HL-60 (cell line): ENCODE measurements around the gene SUGP2.
"Not testable (repeated sequence)": the region's sequence is repeated elsewhere in the genome, so short reads cannot be mapped to it uniquely, and the experiment has no call there.

Experiments
- DNase-seq, 2 experiments: peaks; one replicate each; pipeline ENCODE4 v3.0.0-alpha.2; 2010 to 2020; ENCODE audit warnings: low read depth in 1 of 2, low spot score in 1 of 2
- H3K27ac ChIP-seq: fragments of 250-450 bp; sonication (Bioruptor Pico); replicated peaks from 2 replicates; pipeline ENCODE4 v1.5.1; 2020; ENCODE audit warnings: mild to moderate bottlenecking, moderate library complexity
- H3K27me3 ChIP-seq: fragments of 250-450 bp; sonication (Bioruptor Pico); 2 replicates; pipeline ENCODE4 v1.5.1; 2021; ENCODE audit warnings: mild to moderate bottlenecking, moderate library complexity; ENCODE audit not compliant: insufficient read depth, poor library complexity, severe bottlenecking
- H3K4me3 ChIP-seq: replicated peaks from 2 replicates; pipeline ENCODE4 v1.5.1; 2011; ENCODE audit warnings: mild to moderate bottlenecking, control low read depth, low read length; ENCODE audit not compliant: insufficient read depth
- CTCF ChIP-seq: IDR thresholded peaks from one replicate; pipeline ENCODE4 v1.5.1; 2011; ENCODE audit warnings: low read length, control low read depth, inconsistent platforms; ENCODE audit not compliant: insufficient read depth
- GABPA ChIP-seq: IDR thresholded peaks from 2 replicates; pipeline ENCODE4 v1.6.1; 2012; ENCODE audit warnings: low read depth
- POLR2AphosphoS5 ChIP-seq: IDR thresholded peaks from 2 replicates; pipeline ENCODE4 v1.6.1; 2012; ENCODE audit warnings: low read depth
- REST ChIP-seq: IDR thresholded peaks from 2 replicates; pipeline ENCODE4 v1.6.1; 2012; ENCODE audit warnings: low read depth; ENCODE audit not compliant: insufficient replicate concordance
- SPI1 ChIP-seq: IDR thresholded peaks from 2 replicates; pipeline ENCODE4 v1.6.1; 2012; ENCODE audit warnings: low read depth, mild to moderate bottlenecking, borderline replicate concordance

SUGP2 gene

GRCh38 chr19:18954094-18954493, 79.2 kb downstream of the SUGP2 start:
- Histone ChIP-seq H3K4me3 (no peak overlapping the region), H3K27ac (no peak overlapping the region), H3K27me3 (no peaks in the 10 kb centered on the region)
- no peak for DNase-seq
- TF ChIP-seq GABPA (no peak), SPI1 (no peak), POLR2AphosphoS5 (no peak), REST (no peak), CTCF (no peak)

GRCh38 chr19:18952364-18953003, 80.8 kb downstream of the SUGP2 start:
- not testable (repeated sequence) for H3K27me3 ChIP-seq, H3K27ac ChIP-seq, H3K4me3 ChIP-seq, DNase-seq

DNA sequence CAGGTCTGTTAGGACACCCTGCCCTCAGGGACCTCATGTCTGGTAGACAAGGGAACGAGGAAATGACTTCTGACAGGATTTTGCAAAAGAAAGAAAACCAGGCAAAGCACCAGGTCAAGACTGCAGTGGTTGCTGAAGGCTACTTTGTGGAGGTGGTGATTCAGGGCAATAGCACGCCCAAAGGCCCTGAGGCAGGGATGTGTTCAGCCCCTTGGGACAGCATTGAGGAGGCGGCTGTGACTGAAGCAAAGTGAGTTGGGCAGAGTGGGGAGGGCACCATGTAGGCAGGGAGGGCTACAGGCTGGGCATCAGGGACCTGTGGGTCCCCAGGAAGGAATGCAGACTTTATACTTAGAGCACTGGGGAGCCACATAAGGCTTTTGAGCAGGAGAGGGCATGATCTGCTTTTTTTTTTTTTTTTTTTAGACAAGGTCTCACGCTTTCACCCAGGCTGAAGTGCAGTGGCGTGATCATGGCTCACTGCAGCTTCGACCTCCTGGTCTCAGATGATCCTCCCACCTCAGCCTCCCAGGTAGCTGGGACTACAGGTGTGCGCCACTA, 81.5 kb downstream of the SUGP2 start:
- Histone ChIP-seq H3K27ac (no peak overlapping the region), H3K27me3 (no peaks in the 10 kb centered on the region), H3K4me3 (no peak overlapping the region)
- TF ChIP-seq CTCF (no peak), GABPA (no peak), REST (no peak), SPI1 (no peak), POLR2AphosphoS5 (no peak)
- DNase-seq = no peak

DNA sequence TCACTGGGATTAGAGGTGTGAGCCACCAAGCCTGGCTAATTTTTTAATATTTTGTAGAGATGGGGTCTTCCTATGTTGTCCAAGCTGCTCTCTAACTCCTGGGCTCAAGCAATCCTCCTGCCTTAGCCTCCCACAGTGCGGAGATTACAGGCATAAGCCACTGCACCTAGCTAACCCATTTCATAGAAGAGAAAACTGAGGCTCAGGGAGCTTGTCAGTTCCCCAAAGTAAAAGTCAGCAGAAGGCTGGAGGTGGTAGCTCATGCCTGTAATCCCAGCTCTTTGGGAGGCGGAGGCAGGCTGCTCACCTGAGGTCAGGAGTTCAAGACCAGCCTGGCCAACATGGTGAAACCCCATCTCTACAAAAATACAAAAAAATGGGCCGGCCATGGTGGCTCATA, 83.5 kb downstream of the SUGP2 start:
- TF ChIP-seq SPI1 (no peak), POLR2AphosphoS5 (no peak)
- Histone ChIP-seq H3K27me3 (no peaks in the 10 kb centered on the region), H3K4me3 (no peak overlapping the region), H3K27ac (no peak overlapping the region)
- no peak for DNase-seq

DNA sequence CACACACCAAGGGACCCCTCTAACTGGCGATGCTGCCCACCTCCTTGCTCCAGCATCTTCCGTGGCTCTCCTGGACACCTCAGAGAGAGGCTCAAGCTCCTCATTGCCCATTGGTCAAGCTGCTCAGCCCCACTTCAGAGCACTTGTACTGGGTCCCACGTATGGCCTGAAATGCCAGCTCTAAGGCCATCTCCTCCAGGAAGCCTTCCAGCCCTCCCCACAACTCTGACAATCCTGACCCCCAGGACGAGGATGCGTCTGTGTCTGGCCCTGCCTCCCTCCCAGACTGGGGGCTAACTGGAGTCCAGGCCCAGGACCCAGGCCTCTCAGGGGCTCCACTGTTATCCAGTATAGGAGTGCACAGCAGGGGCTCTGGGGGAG, 84.4 kb downstream of the SUGP2 start:
- no peak for DNase-seq
- no peak overlapping the region for H3K27ac ChIP-seq

More for the DNA sequence above, 84.4 kb downstream of the SUGP2 start:
- H3K27me3 ChIP-seq = no peaks in the 10 kb centered on the region
- no peak overlapping the region for H3K4me3 ChIP-seq
- TF ChIP-seq GABPA (no peak), POLR2AphosphoS5 (no peak), SPI1 (no peak), CTCF (no peak), REST (no peak)
